RWPE2 (cell line): ENCODE data around the gene HMCN2.

Source experiments
- ATAC-seq: fragments of 200-7000 bp; cut with Tn5 transposase; 3 replicates; pipeline ENCODE4 v1.9.1; 2021; ENCODE audit warnings: low read depth
- DNase-seq: peaks from one replicate; pipeline ENCODE4 v3.0.0-alpha.2; 2020; ENCODE audit warnings: low spot score
- H3K27ac ChIP-seq: fragments of 450-650 bp; 2 replicates; pipeline ENCODE4 v1.5.1; 2017; ENCODE audit warnings: mild to moderate bottlenecking; ENCODE audit not compliant: poor library complexity, severe bottlenecking
- H3K27me3 ChIP-seq: fragments of 250-450 bp; sonication (Bioruptor Pico); 2 replicates; pipeline ENCODE4 v1.5.1; 2021; ENCODE audit warnings: mild to moderate bottlenecking, moderate library complexity; ENCODE audit not compliant: insufficient read depth, poor library complexity, severe bottlenecking
- H3K36me3 ChIP-seq: fragments of 250-450 bp; sonication (Bioruptor Pico); 2 replicates; pipeline ENCODE4 v1.5.1; 2020; ENCODE audit warnings: low read depth, mild to moderate bottlenecking, moderate library complexity
- H3K4me1 ChIP-seq: fragments of 250-450 bp; sonication (Bioruptor Pico); 2 replicates; pipeline ENCODE4 v1.5.1; 2021; ENCODE audit warnings: mild to moderate bottlenecking, moderate library complexity; ENCODE audit not compliant: insufficient read depth, poor library complexity, severe bottlenecking
- H3K4me3 ChIP-seq: fragments of 250-450 bp; sonication (Bioruptor Pico); 2 replicates; pipeline ENCODE4 v1.5.1; 2021; ENCODE audit warnings: mild to moderate bottlenecking, moderate library complexity; ENCODE audit not compliant: severe bottlenecking
- H3K9me3 ChIP-seq: fragments of 250-450 bp; sonication (Bioruptor Pico); 2 replicates; pipeline ENCODE4 v1.5.1; 2021; ENCODE audit warnings: mild to moderate bottlenecking, moderate library complexity; ENCODE audit not compliant: severe bottlenecking
- TF ChIP-seq, protein P1 (sequence below): fragments of 450-650 bp; IDR thresholded peaks from one replicate; pipeline ENCODE4 v1.5.1; 2017; ENCODE audit warnings: mild to moderate bottlenecking, moderate library complexity; ENCODE audit not compliant: poor library complexity, severe bottlenecking

The HMCN2 gene

DNA sequence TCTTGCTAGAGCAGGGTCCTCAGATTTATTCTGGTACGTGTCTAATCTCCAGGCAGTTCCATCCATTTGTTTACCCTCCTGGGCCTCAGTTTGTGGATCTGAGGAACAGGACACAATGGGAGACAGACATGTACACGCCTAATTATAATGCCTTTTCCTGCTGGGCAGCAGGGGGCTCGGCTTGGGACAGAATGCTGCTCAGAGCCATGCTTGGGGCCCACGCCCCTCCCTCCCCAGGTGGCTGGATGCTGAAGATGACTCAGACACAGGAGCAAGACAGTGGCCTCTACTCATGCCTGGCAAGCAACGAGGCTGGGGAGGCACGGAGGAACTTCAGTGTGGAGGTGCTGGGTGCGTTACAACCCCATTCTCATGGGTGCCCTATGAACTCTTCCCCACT is 106.5 kb downstream of the HMCN2 start:
- TF ChIP-seq, protein P1, sequence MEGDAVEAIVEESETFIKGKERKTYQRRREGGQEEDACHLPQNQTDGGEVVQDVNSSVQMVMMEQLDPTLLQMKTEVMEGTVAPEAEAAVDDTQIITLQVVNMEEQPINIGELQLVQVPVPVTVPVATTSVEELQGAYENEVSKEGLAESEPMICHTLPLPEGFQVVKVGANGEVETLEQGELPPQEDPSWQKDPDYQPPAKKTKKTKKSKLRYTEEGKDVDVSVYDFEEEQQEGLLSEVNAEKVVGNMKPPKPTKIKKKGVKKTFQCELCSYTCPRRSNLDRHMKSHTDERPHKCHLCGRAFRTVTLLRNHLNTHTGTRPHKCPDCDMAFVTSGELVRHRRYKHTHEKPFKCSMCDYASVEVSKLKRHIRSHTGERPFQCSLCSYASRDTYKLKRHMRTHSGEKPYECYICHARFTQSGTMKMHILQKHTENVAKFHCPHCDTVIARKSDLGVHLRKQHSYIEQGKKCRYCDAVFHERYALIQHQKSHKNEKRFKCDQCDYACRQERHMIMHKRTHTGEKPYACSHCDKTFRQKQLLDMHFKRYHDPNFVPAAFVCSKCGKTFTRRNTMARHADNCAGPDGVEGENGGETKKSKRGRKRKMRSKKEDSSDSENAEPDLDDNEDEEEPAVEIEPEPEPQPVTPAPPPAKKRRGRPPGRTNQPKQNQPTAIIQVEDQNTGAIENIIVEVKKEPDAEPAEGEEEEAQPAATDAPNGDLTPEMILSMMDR, result no peak
- Histone ChIP-seq H3K9me3 (no peaks in the 10 kb centered on the region), H3K4me3 (no peak overlapping the region), H3K36me3 (no peaks in the 10 kb centered on the region), H3K27ac (no peak overlapping the region), H3K4me1 (no peaks in the 10 kb centered on the region), H3K27me3 (no peaks in the 10 kb centered on the region)
- DNase-seq (no peak), ATAC-seq (peak; percentile 62)

GRCh38 chr9:130373679-130374325 is 108.2 kb downstream of the HMCN2 start:
- DNase-seq (no peak), ATAC-seq (no peak)
- H3K9me3 ChIP-seq, result no peaks in the 10 kb centered on the region
- H3K27me3 ChIP-seq, result no peaks in the 10 kb centered on the region
- no peaks in the 10 kb centered on the region for H3K36me3 ChIP-seq
- no peak overlapping the region for H3K27ac ChIP-seq
- TF ChIP-seq, protein P1, result no peak
- no peak overlapping the region for H3K4me3 ChIP-seq
- no peaks in the 10 kb centered on the region for H3K4me1 ChIP-seq

- Histone ChIP-seq H3K36me3 (no peaks in the 10 kb centered on the region), H3K4me3 (no peak overlapping the region), H3K27ac (no peak overlapping the region), H3K4me1 (no peaks in the 10 kb centered on the region), H3K9me3 (no peaks in the 10 kb centered on the region), H3K27me3 (no peaks in the 10 kb centered on the region)
- TF ChIP-seq, protein P1, result no peak
- ATAC-seq (no peak), DNase-seq (no peak)
Observed at GRCh38 chr9:130377612-130378011, 112.1 kb downstream of the HMCN2 start.

DNA sequence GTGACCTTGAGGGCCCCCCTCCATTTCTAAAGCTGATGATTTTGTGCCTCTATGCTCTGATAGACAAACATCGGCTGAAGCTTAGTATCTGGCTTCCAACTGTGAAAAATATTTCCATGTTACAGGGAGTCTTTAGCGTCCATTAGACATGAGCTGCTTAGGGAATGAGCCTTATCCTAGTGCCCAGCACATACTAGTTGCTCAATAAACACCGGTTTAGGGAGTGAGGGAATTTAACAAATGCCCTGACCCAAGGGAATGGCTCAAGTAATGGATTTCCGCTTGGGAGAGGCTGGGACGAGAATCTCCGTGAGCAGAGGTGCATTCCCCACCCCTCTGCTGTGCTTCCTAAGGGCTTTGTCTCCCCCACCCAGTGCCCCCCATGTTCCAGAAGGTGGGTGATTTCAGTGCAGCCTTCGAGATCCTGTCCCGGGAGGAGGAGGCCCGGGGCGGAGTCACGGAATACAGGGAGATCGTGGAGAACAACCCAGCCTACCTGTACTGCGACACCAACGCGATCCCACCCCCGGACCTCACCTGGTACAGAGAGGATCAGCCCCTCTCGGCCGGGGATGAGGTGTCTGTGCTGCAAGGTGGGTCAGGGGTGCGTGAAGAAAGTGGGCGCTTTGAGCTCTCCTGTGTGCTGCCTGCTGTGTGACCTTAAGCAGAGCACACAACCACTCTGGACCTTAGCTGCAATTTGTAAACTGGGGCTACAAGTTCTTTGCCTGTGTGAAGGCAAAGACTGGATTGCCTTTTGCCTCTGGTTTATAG is 113.5 kb downstream of the HMCN2 start:
- DNase-seq (no peak), ATAC-seq (no peak)
- no peak overlapping the region for H3K27ac ChIP-seq
- TF ChIP-seq, protein P1, result no peak
- no peak overlapping the region for H3K4me3 ChIP-seq
- no peaks in the 10 kb centered on the region for H3K9me3 ChIP-seq
- no peaks in the 10 kb centered on the region for H3K36me3 ChIP-seq
- H3K27me3 ChIP-seq, result no peaks in the 10 kb centered on the region
- no peaks in the 10 kb centered on the region for H3K4me1 ChIP-seq

GRCh38 chr9:130379649-130379970 is 114.0 kb downstream of the HMCN2 start:
- H3K27ac ChIP-seq, result no peak overlapping the region
- no peaks in the 10 kb centered on the region for H3K36me3 ChIP-seq
- H3K27me3 ChIP-seq, result no peaks in the 10 kb centered on the region
- DNase-seq, result no peak
- H3K4me3 ChIP-seq, result no peak overlapping the region
- H3K4me1 ChIP-seq, result no peaks in the 10 kb centered on the region
- TF ChIP-seq, protein P1, result no peak
- H3K9me3 ChIP-seq, result no peaks in the 10 kb centered on the region
- ATAC-seq, result no peak
